Fibroblast of mammary gland (primary cell): ENCODE results near the gene WNT7A.

Source experiments
- DNase-seq: peaks from one replicate; pipeline ENCODE4 v3.0.0-alpha.2; 2010; ENCODE audit warnings: low read depth
- H3K4me3 ChIP-seq: 2 replicates; pipeline ENCODE4 v1.5.1; 2011; ENCODE audit warnings: low read depth, mild to moderate bottlenecking, low read length, moderate library complexity; ENCODE audit not compliant: control insufficient read depth
- TF ChIP-seq, protein P1 (sequence below): conservative IDR thresholded peaks from 2 replicates; pipeline ENCODE4 v1.5.1; 2011; ENCODE audit warnings: low read depth, low read length, inconsistent platforms; ENCODE audit not compliant: control insufficient read depth, insufficient read depth

WNT7A gene

DNA sequence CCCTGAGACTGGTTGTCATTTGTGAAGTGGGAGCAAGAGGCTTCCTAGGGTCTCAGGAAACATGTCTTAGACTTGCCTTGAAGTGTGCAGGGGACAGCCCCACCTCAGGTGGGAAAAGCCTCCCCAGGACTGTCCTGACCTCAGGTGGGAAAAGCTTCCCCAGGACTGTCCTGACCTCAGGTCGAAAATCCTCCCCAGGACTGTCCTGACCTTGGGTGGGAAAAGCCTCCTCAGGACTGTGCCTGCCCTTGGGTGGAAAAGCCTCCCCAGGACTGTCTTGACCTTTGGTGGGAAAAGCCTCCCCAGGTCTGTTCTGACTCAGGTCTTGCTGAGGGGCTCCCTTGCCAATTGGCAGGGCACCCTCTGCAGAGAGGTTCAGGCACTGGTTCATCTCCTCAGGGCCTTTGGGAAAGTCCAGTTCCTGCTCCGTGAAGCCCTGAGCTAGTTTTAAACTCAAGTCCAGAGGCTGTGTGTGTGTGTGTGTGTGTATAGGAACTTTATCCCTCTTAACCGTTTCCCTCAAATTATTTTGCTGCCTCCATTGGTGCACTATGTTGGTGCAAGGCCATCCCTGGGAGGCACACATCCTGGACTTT lies 64.7 kb downstream of the WNT7A start:
- TF ChIP-seq, protein P1, sequence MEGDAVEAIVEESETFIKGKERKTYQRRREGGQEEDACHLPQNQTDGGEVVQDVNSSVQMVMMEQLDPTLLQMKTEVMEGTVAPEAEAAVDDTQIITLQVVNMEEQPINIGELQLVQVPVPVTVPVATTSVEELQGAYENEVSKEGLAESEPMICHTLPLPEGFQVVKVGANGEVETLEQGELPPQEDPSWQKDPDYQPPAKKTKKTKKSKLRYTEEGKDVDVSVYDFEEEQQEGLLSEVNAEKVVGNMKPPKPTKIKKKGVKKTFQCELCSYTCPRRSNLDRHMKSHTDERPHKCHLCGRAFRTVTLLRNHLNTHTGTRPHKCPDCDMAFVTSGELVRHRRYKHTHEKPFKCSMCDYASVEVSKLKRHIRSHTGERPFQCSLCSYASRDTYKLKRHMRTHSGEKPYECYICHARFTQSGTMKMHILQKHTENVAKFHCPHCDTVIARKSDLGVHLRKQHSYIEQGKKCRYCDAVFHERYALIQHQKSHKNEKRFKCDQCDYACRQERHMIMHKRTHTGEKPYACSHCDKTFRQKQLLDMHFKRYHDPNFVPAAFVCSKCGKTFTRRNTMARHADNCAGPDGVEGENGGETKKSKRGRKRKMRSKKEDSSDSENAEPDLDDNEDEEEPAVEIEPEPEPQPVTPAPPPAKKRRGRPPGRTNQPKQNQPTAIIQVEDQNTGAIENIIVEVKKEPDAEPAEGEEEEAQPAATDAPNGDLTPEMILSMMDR = no peak
- no peak overlapping the region for H3K4me3 ChIP-seq
- no peak for DNase-seq

DNA sequence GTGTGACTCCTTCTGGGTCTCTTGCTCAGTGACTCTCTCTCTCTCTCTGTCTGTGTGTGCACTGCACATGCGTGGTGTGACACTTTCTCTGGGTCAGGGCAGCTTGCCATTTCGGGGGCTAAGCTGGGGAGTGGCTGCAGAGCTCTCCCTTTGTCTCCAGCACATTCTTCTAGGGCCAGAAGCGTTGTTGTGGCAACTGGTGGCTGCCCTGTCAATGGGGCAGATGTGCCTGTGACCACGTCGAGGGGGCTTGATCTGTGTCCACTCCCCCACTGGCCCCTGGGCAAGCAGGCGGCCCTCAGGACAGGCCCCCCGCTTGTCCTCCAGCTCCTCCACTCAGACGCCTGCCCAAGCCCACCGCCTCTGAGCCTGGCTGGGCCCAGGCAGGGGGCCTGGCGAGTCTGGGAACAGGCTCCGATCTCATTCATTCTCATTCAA lies 67.8 kb downstream of the WNT7A start:
- no peak for DNase-seq
- TF ChIP-seq, protein P1 = no peak
- no peak overlapping the region for H3K4me3 ChIP-seq

DNA sequence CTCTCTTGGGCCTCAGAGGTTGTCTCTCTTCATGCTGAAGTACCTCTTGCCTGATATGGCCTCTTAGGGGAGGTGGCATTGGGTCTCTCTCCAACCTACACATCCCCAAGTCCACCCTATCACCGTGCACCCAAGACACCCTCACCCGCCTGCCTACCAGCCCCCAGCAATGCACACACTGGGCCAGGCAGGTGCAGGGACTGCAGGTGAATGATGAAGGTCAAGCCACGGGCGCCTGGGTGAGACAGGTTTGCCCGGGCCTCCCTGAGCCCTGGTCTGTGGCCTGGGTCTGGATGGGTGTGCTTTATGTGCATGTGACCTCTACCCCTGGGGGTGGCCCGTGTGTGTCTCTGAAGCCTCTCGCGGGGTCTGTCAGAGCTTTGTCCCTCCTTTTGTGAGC lies 68.3 kb downstream of the WNT7A start:
- H3K4me3 ChIP-seq = no peak overlapping the region
- DNase-seq = no peak
- TF ChIP-seq, protein P1 = no peak

DNA sequence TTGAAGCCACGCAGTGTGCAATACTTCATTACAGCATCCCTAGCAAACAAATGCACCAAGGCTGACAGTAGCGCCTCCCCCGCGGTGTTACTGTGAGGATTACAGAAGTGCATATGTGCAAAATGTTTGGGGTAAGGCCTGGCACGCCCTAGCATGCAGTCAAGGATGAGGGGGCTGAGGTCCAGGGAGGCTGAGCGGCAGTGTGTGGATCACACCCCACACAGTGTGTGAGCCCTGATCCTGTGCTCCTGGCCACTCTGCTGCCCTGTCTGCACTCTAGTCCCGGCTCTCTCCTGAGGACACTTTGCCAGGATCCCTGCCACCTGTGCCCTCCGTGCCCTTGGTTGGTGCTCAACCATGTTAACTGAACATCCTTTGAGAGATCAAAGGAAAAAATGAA lies 71.3 kb downstream of the WNT7A start:
- H3K4me3 ChIP-seq = no peak overlapping the region
- no peak for DNase-seq
- TF ChIP-seq, protein P1 = no peak

DNA sequence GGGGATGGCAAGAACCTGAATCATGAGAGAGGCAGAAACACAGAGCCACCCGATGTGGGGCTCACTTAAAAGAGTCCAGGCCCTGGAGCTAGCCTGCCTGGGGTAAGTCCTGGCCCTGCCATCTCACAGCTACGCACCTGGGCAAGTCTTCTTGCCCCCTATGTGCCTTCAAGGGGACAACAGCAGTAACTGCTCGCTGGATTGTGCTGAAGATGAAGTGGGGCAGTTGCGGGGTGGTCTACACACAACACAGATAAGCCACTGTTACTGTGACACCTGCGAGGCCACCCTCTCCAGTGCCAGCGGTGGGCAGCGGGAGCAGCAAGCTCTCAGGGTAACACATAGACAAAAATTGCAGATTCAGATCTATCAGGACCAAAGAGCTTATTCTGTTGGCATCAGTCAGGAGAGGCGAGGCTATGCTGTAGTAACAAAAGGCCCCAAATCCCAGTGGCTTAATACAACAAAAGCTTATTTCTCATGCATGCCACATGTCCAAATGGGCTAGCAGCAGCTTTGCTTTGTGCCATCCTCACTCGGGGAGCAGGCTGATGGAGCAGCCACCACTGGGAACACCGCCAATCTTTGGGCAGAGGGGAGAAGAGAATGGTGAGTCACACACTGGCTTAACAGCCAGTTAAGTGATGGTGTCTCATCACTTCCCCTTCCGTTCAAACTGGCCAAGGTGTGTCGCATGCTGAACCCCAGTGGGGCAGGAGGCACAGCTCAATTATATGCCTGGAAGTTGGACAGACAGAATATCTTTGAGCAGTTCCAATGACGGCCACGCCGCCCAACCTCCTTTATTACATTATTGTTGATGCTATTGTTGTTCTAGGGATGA lies 78.3 kb downstream of the WNT7A start:
- DNase-seq = no peak
- no peak overlapping the region for H3K4me3 ChIP-seq
- TF ChIP-seq, protein P1 = no peak

DNA sequence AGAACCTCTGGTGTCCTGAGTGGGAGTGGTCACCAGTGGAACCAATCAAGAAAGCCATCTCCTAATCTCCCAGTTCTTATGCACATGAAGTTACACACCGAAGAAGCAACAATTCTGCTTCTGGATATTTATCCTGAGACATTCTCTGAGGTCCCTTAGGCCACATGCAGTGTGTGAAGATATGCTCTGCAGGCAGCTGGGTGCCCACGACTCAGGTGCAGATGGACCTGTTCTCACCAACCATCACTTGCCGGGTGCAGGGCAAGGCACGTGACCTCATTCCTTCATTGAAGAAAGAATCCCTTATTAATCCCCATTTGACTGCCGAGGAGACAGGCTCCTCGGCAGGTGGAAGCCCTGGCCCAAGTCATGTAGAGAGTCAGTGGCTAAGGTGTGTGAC lies 79.8 kb downstream of the WNT7A start:
- no peak for DNase-seq
- H3K4me3 ChIP-seq = no peak overlapping the region
- TF ChIP-seq, protein P1 = no peak
